ENCODE data around the gene SIAH2. TPM values are rescaled to one million over a fixed set of nuclear protein-coding genes. Genes with fewer than 3 reads are reported as not detected.

SIAH2 gene
- total RNA-seq, 4 donors from 2014 or later: 24.8 to 102 (median 38.8) TPM

GRCh38 chr3:150760431-150761200, 2.4 kb downstream of the SIAH2 start:
- Histone ChIP-seq H3K4me3 (peak overlapping the region in 3 of 4 donors; percentile 85 to 93 (median 93)), H3K36me3 (no peaks in the 10 kb centered on the region), H3K4me1 (peaks cover 10 to 70% (median 58%) of the 10 kb centered on the region in 4 donors), H3K9me3 (no peaks in the 10 kb centered on the region), H3K27me3 (no peaks in the 10 kb centered on the region), H3K27ac (peak overlapping the region; percentile 96 to 99 (median 98))
- in situ Hi-C loops (cut with MboI; ENCODE audit: low pct_ligation_motif_present in 1 of 4, low pct_unique_long_range_greater_than_20kb in 1 of 4, low sequenced_read_pairs in 3 of 4) (loop anchor here in 2 of 4 donors (10.0 to 25.0 kb wide), 2 partner anchors 156 to 527 kb away; partner anchors contain the start of genes P2RY14 (in 1 of the 2) and SELENOT (in 1 of the 2)), intact Hi-C loops (cut with DNase I; ENCODE audit: low total_unique reads) (loop anchor here (5.0 kb wide), 1 partner anchor 213 kb away; the partner anchor contains the start of genes EIF2A and SERP1)
- TF ChIP-seq POLR2AphosphoS5 (IDR thresholded peaks at IDR 0.05) (peak in 1 of 3 donors; percentile 24), CTCF (IDR thresholded peaks at IDR 0.05) (peak in 1 of 5 experiments; percentile 25), POLR2A (IDR thresholded peaks at IDR 0.05) (no peak)
- DNase-seq: no peak
- WGBS, 2 donors (ENCODE audit: low coverage in 1 of 2): 23 to 25% methylated on average over 6 of the region's 6 CpGs

GRCh38 chr3:150759947-150760346, 3.0 kb downstream of the SIAH2 start:
- TF ChIP-seq POLR2AphosphoS5 (IDR thresholded peaks at IDR 0.05): no peak
- no peak for TF ChIP-seq POLR2A (IDR thresholded peaks at IDR 0.05)
- no peak for TF ChIP-seq EP300 (IDR thresholded peaks at IDR 0.05; ENCODE audit: low read depth)
- no peak for TF ChIP-seq CTCF (IDR thresholded peaks at IDR 0.05)
- in situ Hi-C loops (cut with MboI; ENCODE audit: low pct_ligation_motif_present in 1 of 4, low pct_unique_long_range_greater_than_20kb in 1 of 4, low sequenced_read_pairs in 3 of 4) (loop anchor here in 2 of 4 donors (10.0 to 25.0 kb wide), 2 partner anchors 155 to 527 kb away; partner anchors contain the start of genes P2RY14 (in 1 of the 2) and SELENOT (in 1 of the 2)), intact Hi-C loops (cut with DNase I; ENCODE audit: low total_unique reads) (loop anchor here (5.0 kb wide), 1 partner anchor 213 kb away; the partner anchor contains the start of genes EIF2A and SERP1)
- H3K36me3 ChIP-seq: no peaks in the 10 kb centered on the region
- no peaks in the 10 kb centered on the region for H3K9me3 ChIP-seq
- WGBS, 2 donors (ENCODE audit: low coverage in 1 of 2): 27 to 29% methylated on average over 2 of the region's 2 CpGs
- H3K4me3 ChIP-seq: peak overlapping the region in 3 of 4 donors; percentile 85 to 93 (median 93)
- no peaks in the 10 kb centered on the region for H3K27me3 ChIP-seq
- peaks cover 13 to 75% (median 58%) of the 10 kb centered on the region in 4 donors for H3K4me1 ChIP-seq
- peak overlapping the region; percentile 96 to 99 (median 98) for H3K27ac ChIP-seq
- no peak for DNase-seq

GRCh38 chr3:150759319-150759718, 3.6 kb downstream of the SIAH2 start:
- in situ Hi-C loops (cut with MboI; ENCODE audit: low pct_ligation_motif_present in 1 of 4, low pct_unique_long_range_greater_than_20kb in 1 of 4, low sequenced_read_pairs in 3 of 4) (loop anchor here in 1 of 4 donors (25.0 kb wide), 1 partner anchor 528 kb away; the partner anchor contains the start of gene P2RY14), intact Hi-C loops (cut with DNase I; ENCODE audit: low total_unique reads) (no loop called here)
- no peaks in the 10 kb centered on the region for H3K27me3 ChIP-seq
- H3K9me3 ChIP-seq: no peaks in the 10 kb centered on the region
- no peak for TF ChIP-seq CTCF (IDR thresholded peaks at IDR 0.05)
- TF ChIP-seq EP300 (IDR thresholded peaks at IDR 0.05; ENCODE audit: low read depth): no peak
- TF ChIP-seq POLR2A (IDR thresholded peaks at IDR 0.05): no peak
- TF ChIP-seq POLR2AphosphoS5 (IDR thresholded peaks at IDR 0.05): no peak
- H3K4me1 ChIP-seq: peaks cover 13 to 75% (median 55%) of the 10 kb centered on the region in 4 donors
- no peak overlapping the region for H3K4me3 ChIP-seq
- no peak for DNase-seq
- WGBS, 2 donors (ENCODE audit: low coverage in 1 of 2): 20 to 60% methylated on average over 1 to 3 of the region's 3 CpGs
- H3K36me3 ChIP-seq: no peaks in the 10 kb centered on the region
- H3K27ac ChIP-seq: peak overlapping the region; percentile 96 to 99 (median 98)

GRCh38 chr3:150757768-150758167, 5.2 kb downstream of the SIAH2 start:
- intact Hi-C loops (cut with DNase I; ENCODE audit: low total_unique reads): no loop called here

More at GRCh38 chr3:150757768-150758167, 5.2 kb downstream of the SIAH2 start:
- Histone ChIP-seq H3K27ac (peak overlapping the region in 3 of 4 donors; percentile 59 to 72 (median 71)), H3K36me3 (no peaks in the 10 kb centered on the region), H3K4me1 (peaks cover 18 to 85% (median 59%) of the 10 kb centered on the region in 4 donors), H3K4me3 (no peak overlapping the region), H3K27me3 (no peaks in the 10 kb centered on the region), H3K9me3 (no peaks in the 10 kb centered on the region)
- no peak for TF ChIP-seq CTCF (IDR thresholded peaks at IDR 0.05)
- no peak for TF ChIP-seq POLR2AphosphoS5 (IDR thresholded peaks at IDR 0.05)
- no peak for TF ChIP-seq POLR2A (IDR thresholded peaks at IDR 0.05)
- no peak for TF ChIP-seq EP300 (IDR thresholded peaks at IDR 0.05; ENCODE audit: low read depth)
- no peak for DNase-seq
- in situ Hi-C loops (cut with MboI; ENCODE audit: low pct_ligation_motif_present in 1 of 4, low pct_unique_long_range_greater_than_20kb in 1 of 4, low sequenced_read_pairs in 3 of 4): loop anchor here in 1 of 4 donors (25.0 kb wide), 1 partner anchor 530 kb away; the partner anchor contains the start of gene P2RY14

Measured in transverse colon (tissue), 4 donors.